CD4-positive, alpha-beta T cell treated with Interleukin-6 for 4 hours (primary cell): ENCODE measurements around the gene SUSD5.
"Not testable (repeated sequence)": the region's sequence is repeated elsewhere in the genome, so short reads cannot be mapped to it uniquely, and the experiment has no call there.

Experiments used
- DNase-seq: peaks from one replicate; pipeline ENCODE4 v3.0.0-alpha.2; 2020; ENCODE audit warnings: mixed read lengths

SUSD5 gene

GRCh38 chr3:33187368-33187634 lies 31.3 kb downstream of the SUSD5 start:
- DNase-seq: no peak

- DNase-seq: no peak
These were observed 31.9 kb downstream of the SUSD5 start for GRCh38 chr3:33186524-33187367.

- no peak for DNase-seq
These were observed 33.7 kb downstream of the SUSD5 start for GRCh38 chr3:33184863-33185262.

- not testable (repeated sequence) for DNase-seq
These were observed 37.0 kb downstream of the SUSD5 start for GRCh38 chr3:33181641-33182040.

GRCh38 chr3:33181229-33181628 lies 37.4 kb downstream of the SUSD5 start:
- no peak for DNase-seq

- DNase-seq: no peak
These were observed 39.5 kb downstream of the SUSD5 start for GRCh38 chr3:33179132-33179531.

GRCh38 chr3:33174711-33175414 lies 43.7 kb downstream of the SUSD5 start:
- DNase-seq: no peak

GRCh38 chr3:33174095-33174494 lies 44.5 kb downstream of the SUSD5 start:
- no peak for DNase-seq

- DNase-seq: no peak
These were observed 44.9 kb downstream of the SUSD5 start for GRCh38 chr3:33173672-33174071.

GRCh38 chr3:33173103-33173502 lies 45.5 kb downstream of the SUSD5 start:
- DNase-seq: no peak

- no peak for DNase-seq
These were observed 47.0 kb downstream of the SUSD5 start for GRCh38 chr3:33171580-33171979.

- DNase-seq: no peak
These were observed 48.1 kb downstream of the SUSD5 start for GRCh38 chr3:33170531-33170930.

GRCh38 chr3:33167716-33168336 lies 50.8 kb downstream of the SUSD5 start:
- no peak for DNase-seq

GRCh38 chr3:33167284-33167683 lies 51.3 kb downstream of the SUSD5 start:
- no peak for DNase-seq

- DNase-seq: no peak
These were observed 52.5 kb downstream of the SUSD5 start for GRCh38 chr3:33166095-33166494.

- DNase-seq: no peak
These were observed 53.2 kb downstream of the SUSD5 start for GRCh38 chr3:33165372-33165771.

- not testable (repeated sequence) for DNase-seq
These were observed 56.0 kb downstream of the SUSD5 start for GRCh38 chr3:33162621-33163020.

- DNase-seq: no peak
These were observed 58.6 kb downstream of the SUSD5 start for GRCh38 chr3:33159981-33160380.

- DNase-seq: no peak
These were observed 59.4 kb downstream of the SUSD5 start for GRCh38 chr3:33159234-33159633.

- DNase-seq: no peak
These were observed 63.3 kb downstream of the SUSD5 start for GRCh38 chr3:33155301-33155700.

GRCh38 chr3:33153782-33154181 lies 64.8 kb downstream of the SUSD5 start:
- DNase-seq: no peak

- no peak for DNase-seq
These were observed 65.9 kb downstream of the SUSD5 start for GRCh38 chr3:33152363-33153360.

GRCh38 chr3:33149342-33149741 lies 69.3 kb downstream of the SUSD5 start:
- DNase-seq: no peak
